BLaER1 (cell line): ENCODE measurements around the gene SULT2B1.

Source experiments
- H3K27ac ChIP-seq: shearing (Covaris generic); formaldehyde crosslinking; 2 replicates; pipeline ENCODE4 v1.8.1; 2022
- H3K27me3 ChIP-seq: shearing (Covaris generic); formaldehyde crosslinking; 2 replicates; pipeline ENCODE4 v1.8.1; 2022
- H3K36me3 ChIP-seq: shearing (Covaris generic); formaldehyde crosslinking; 2 replicates; pipeline ENCODE4 v1.8.1; 2022
- H3K4me1 ChIP-seq: shearing (Covaris generic); formaldehyde crosslinking; 2 replicates; pipeline ENCODE4 v1.8.1; 2022
- H3K4me2 ChIP-seq: shearing (Covaris generic); formaldehyde crosslinking; 2 replicates; pipeline ENCODE4 v1.8.1; 2022
- H3K4me3 ChIP-seq: shearing (Covaris generic); formaldehyde crosslinking; 2 replicates; pipeline ENCODE4 v1.8.1; 2022
- H3K9ac ChIP-seq: shearing (Covaris generic); formaldehyde crosslinking; 2 replicates; pipeline ENCODE4 v1.8.1; 2022
- H3K9me3 ChIP-seq: shearing (Covaris generic); formaldehyde crosslinking; 2 replicates; pipeline ENCODE4 v1.8.1; 2022
- H4K20me1 ChIP-seq: shearing (Covaris generic); formaldehyde crosslinking; 2 replicates; pipeline ENCODE4 v1.8.1; 2022
- Cebpa-rat ChIP-seq: shearing (Covaris generic); IDR thresholded peaks from 2 replicates; pipeline ENCODE4 v1.8.1; 2022

SULT2B1 gene

DNA sequence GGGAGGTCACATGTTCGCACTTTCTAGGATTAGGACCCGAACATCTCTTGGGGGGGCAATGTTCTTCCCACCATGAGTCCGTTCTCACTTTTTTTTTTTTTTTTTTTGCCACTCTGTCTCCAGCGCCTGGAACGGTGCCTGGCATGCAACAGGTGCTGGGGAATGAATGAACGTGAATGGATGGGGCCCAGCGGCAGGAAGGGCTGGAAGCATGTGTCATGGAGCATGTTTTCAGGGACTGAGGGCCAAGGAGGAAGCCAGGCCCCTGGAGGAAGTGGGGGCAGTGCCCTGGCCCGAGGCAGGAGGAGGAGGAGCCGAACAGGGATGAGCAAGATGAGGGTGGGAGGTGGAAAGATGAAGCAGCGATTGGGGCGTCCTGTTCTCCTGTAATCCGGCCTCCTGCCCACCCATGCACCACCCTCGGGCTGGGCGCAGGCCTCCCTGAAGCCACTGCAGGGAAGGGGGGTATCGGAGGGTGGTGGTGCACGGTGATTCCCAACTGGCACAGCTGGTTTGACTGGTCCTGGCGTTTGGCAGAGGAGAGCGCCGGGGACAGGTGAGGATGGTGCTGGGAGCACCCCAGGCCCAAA, 8.8 kb upstream of the SULT2B1 start:
- H4K20me1 ChIP-seq: no peaks in the 10 kb centered on the region
- no peaks in the 10 kb centered on the region for H3K27me3 ChIP-seq
- H3K36me3 ChIP-seq: no peaks in the 10 kb centered on the region
- peak overlapping the region; percentile 40 for H3K4me2 ChIP-seq
- H3K9ac ChIP-seq: no peak overlapping the region
- H3K27ac ChIP-seq: no peak overlapping the region
- peaks cover 9% of the 10 kb centered on the region for H3K4me1 ChIP-seq
- H3K4me3 ChIP-seq: no peak overlapping the region
- TF ChIP-seq Cebpa-rat: no peak
- no peaks in the 10 kb centered on the region for H3K9me3 ChIP-seq

DNA sequence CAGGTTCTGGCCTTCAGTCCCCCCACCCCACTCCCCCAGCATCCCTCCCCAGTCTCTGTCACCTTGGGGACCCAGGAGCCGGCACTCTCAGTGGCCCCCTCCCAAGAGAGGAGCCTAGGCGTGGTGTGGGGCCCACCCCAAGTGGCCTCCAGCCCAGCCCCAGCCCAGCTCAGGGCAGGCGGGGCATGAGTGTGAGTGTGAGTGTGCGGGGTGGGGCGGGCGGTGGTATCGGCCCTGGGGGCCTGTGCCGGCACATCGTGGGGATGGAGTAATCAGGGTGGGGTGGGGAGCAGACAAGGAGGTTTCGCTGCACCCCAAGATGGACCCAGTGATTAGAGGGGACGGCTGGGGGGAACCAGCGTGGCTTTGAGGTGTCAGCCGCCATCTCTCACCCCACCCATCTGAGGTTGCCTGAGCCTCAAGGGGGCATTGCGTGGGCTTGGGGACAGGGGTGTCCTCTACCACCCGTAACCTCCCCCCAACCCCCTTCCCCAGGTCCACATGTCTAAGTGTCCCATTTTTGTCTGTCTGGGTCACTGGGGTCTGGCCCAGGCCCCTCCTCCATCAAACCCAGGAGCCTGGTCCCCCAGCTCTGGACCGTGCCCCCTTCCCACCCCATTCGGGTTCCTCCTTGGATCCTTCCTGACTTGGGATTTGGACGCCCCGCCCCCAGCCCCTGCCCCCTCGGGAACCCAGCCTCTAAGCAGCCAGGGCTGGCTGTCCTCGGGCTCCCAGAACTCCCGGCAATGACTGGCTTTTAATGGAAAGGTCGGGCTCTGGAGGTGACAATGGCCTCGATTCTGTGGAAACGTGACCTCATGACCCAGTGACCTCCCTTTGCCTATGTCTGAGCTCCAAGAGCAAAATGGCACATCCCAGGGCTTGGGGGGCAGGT, 6.9 kb upstream of the SULT2B1 start:
- TF ChIP-seq Cebpa-rat: no peak

DNA sequence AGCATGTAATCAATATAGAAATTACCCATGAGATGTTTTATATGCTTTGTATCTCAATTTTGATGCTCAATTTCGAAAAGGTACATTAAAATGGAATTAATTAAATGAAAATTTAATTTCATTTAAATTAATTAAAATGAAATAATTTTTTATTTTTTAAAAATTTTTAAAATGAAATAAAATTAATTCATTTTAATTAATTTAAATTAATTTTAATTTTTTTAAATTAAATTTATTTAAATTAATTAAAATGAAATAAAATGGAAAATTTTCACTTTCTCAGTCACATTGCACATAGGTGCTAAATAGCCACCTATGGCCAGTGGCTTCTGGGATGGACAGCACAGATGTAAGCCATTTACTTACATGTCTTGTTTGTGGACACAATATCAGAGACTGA, 4.2 kb upstream of the SULT2B1 start:
- no peak overlapping the region for H3K4me3 ChIP-seq
- no peak for TF ChIP-seq Cebpa-rat
- no peaks in the 10 kb centered on the region for H3K27me3 ChIP-seq
- no peak overlapping the region for H3K4me2 ChIP-seq
- no peaks in the 10 kb centered on the region for H3K36me3 ChIP-seq
- H3K9ac ChIP-seq: no peak overlapping the region
- no peaks in the 10 kb centered on the region for H3K9me3 ChIP-seq
- H4K20me1 ChIP-seq: no peaks in the 10 kb centered on the region
- peaks cover 9% of the 10 kb centered on the region for H3K4me1 ChIP-seq
- H3K27ac ChIP-seq: no peak overlapping the region

More for the DNA sequence above, 6.9 kb upstream of the SULT2B1 start:
- Histone ChIP-seq H3K9me3 (no peaks in the 10 kb centered on the region), H3K4me1 (peaks cover 9% of the 10 kb centered on the region), H3K4me3 (no peak overlapping the region), H3K27ac (no peak overlapping the region), H3K9ac (no peak overlapping the region), H3K27me3 (no peaks in the 10 kb centered on the region), H3K4me2 (no peak overlapping the region), H4K20me1 (no peaks in the 10 kb centered on the region), H3K36me3 (no peaks in the 10 kb centered on the region)

DNA sequence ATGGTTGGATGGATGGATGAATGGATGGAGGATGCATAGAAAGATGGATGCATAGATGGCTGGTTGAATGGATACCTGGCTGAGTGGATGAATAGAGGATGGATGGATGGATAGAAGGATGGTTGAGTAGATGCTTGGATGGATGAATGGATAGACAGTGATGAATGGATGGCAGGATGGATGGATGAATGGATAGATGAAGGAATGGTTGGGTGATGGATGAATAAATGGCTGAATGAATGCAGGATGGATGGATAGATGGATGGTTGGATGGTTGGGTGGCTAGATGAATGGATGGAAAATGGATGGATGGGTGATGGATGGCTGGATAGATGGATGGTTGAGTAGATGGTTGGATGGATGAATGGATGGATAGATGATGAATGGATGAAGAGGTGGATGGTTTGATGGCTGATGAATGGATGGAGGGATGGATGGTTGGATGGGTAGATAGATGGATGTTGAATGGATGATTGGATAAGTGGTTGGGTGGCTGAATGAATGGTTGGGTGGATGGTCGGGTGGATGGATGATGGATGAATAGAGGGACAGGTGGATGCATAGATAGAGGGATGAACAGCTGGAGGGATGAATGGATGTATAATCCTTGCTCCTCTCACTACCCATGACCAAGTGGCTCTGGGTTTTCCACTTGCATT, 3.6 kb upstream of the SULT2B1 start:
- no peak overlapping the region for H3K4me3 ChIP-seq
- TF ChIP-seq Cebpa-rat: no peak

DNA sequence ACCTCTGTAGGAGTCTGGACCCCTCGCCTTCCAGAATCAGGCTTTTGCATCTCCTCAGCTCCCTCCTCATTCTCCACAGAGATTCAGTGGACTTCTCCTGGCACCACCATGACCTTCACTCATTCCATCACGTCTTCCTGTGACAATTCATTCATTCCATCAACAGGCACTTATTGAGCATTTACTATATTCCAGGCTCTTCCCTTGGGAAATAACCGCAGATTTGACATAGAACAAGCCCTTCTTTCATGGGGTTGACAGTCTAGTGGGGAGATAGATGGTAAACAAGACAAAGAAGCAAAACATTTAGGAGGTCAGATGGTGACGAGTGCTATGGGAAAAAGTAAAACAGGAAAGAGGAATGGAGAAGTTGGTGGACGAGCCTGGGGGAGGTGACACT, 2.6 kb upstream of the SULT2B1 start:
- no peaks in the 10 kb centered on the region for H3K4me1 ChIP-seq
- H3K36me3 ChIP-seq: no peaks in the 10 kb centered on the region
- no peak overlapping the region for H3K9ac ChIP-seq
- no peak overlapping the region for H3K4me3 ChIP-seq
- no peaks in the 10 kb centered on the region for H3K9me3 ChIP-seq
- TF ChIP-seq Cebpa-rat: no peak
- H3K27me3 ChIP-seq: no peaks in the 10 kb centered on the region
- no peak overlapping the region for H3K27ac ChIP-seq
- H4K20me1 ChIP-seq: no peaks in the 10 kb centered on the region
- H3K4me2 ChIP-seq: no peak overlapping the region

More for the DNA sequence above, 3.6 kb upstream of the SULT2B1 start:
- Histone ChIP-seq H3K4me1 (peaks cover 3% of the 10 kb centered on the region), H3K27me3 (no peaks in the 10 kb centered on the region), H3K9ac (no peak overlapping the region), H3K27ac (no peak overlapping the region), H3K4me2 (no peak overlapping the region), H4K20me1 (no peaks in the 10 kb centered on the region), H3K9me3 (no peaks in the 10 kb centered on the region), H3K36me3 (no peaks in the 10 kb centered on the region)

DNA sequence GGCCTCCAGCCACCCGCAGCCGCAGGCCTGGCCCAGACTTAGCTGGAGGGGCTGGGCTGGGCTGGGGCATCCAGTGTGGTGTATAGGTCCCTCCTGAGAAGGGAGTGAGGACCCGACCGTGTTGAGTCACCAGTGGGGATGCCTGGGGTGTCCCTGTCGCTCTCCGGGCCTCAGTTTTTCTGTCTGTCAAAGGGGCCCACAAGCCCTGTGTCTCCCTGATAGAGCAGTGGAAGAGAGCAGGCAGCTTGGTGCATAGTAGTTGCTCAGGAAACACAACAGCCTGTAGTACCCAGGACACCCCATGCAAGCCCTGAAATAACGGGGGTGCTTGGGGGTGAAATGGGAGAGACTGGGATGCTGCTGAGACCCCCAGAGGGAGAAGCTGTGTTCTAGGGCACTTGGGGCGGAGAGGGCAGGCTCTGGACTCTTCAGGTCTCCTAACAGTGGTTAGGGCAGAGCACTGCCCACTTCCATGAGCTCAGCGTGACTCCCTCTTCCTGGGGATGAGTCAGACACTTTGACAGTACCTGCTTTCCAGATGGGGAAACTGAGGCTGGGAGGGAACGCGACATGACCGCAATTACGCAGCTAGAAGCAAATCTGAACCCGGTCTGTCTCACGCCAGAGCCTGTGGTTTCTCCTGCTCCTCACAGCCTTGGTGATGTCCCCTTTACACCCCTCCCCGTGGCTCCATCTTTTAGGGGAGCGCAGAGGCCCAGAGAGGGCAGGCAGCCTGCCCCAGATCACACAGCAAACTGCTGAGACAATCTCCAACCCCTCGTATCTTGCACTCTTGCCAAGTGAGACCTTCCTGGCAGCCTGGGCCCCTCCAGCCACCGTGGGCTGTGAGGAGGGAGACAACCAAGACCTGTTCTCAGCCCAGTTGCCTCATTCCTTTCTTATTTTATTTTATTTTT, 692 bp downstream of the SULT2B1 start:
- TF ChIP-seq Cebpa-rat: no peak
- Histone ChIP-seq H3K27me3 (no peaks in the 10 kb centered on the region), H3K9me3 (no peaks in the 10 kb centered on the region), H3K9ac (no peak overlapping the region), H3K36me3 (no peaks in the 10 kb centered on the region), H4K20me1 (no peaks in the 10 kb centered on the region), H3K27ac (no peak overlapping the region), H3K4me3 (no peak overlapping the region), H3K4me1 (no peaks in the 10 kb centered on the region), H3K4me2 (no peak overlapping the region)

DNA sequence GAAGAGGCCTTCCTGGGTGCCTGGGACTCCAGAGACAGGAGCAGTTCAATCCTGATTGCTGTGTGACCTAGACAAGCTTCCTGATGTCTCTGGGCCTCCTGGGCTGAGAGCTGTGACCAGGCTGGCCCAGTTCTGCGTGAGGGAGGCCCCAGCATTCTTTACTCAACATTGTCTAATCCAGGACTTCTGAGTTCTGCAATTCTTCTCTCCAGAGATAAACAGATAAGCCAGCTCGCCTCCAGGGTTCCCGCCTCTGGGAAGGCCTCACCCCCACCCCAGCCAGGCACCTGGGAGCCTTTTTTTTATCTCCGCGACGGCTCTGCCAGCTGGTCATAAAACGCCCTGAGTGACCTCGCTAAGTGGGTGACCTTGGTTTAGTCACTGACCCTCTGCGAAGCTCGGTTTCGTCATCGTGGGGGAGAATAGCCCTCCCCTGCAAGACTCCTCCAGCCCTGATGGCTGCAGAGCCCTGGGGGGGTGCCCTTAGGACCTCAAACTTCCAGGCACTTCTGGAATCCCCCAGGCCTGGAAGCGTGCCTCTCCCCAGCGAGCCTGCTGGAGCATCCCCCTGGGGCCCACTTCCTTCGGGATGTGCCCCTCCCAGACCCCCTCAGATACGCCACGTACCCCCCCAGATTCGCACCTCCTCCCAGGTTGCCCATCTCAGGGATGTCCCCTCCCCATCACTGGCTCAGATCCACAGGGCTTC, 1.9 kb downstream of the SULT2B1 start:
- H4K20me1 ChIP-seq: no peaks in the 10 kb centered on the region
- H3K36me3 ChIP-seq: no peaks in the 10 kb centered on the region
- no peak for TF ChIP-seq Cebpa-rat
- H3K9ac ChIP-seq: no peak overlapping the region
- peaks cover 9% of the 10 kb centered on the region for H3K4me1 ChIP-seq
- no peak overlapping the region for H3K4me3 ChIP-seq
- no peaks in the 10 kb centered on the region for H3K9me3 ChIP-seq
- H3K4me2 ChIP-seq: no peak overlapping the region
- H3K27me3 ChIP-seq: no peaks in the 10 kb centered on the region
- no peak overlapping the region for H3K27ac ChIP-seq

DNA sequence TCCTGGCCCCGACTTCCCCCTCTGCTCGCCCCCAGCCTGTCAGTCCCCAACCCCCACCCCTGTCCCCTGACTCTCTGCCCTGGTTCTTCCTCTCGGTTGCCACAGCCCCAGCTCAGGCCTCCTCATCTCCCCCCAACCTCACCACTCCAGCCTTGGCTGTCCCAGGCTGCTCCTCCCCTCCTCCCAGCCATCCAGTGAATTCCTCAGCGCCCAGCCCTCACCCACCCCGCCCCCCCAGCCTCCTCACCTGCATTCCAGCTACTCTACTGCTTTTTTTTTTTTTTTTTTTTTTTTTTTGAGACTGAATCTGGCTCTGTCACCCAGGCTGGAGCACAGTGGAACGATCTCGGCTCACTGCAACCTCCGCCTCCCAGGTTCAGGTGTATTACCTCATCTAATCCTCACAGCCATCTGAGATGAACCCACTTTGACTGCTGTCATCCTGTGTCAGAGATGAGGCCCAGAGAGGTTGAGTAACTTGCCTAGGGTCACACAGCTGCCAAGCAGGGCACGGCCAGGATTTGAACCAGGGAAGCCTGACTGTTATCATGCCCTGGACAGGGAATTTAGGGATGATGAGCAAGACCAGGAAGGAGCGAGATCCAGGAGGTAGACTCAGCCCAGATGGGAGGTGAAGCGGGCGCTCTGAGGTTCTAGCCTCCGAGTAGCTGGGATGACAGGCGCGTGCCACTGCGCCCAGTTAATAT, 2.6 kb downstream of the SULT2B1 start:
- TF ChIP-seq Cebpa-rat: no peak
- H3K4me2 ChIP-seq: no peak overlapping the region
- H4K20me1 ChIP-seq: no peaks in the 10 kb centered on the region
- H3K4me3 ChIP-seq: no peak overlapping the region
- no peaks in the 10 kb centered on the region for H3K36me3 ChIP-seq
- no peak overlapping the region for H3K27ac ChIP-seq
- no peak overlapping the region for H3K9ac ChIP-seq
- no peaks in the 10 kb centered on the region for H3K9me3 ChIP-seq
- H3K4me1 ChIP-seq: peaks cover 12% of the 10 kb centered on the region
- H3K27me3 ChIP-seq: no peaks in the 10 kb centered on the region
